Gastrocnemius medialis (tissue), 4 donors: ENCODE measurements around the gene MCOLN1.

Source experiments
- POLR2A ChIP-seq, 2 donors: fragments of 450-650 bp; IDR thresholded peaks; one replicate each; pipeline ENCODE4 v1.6.1; 2017; ENCODE audit warnings: antibody characterized with exemption in 2 of 2, mild to moderate bottlenecking in 2 of 2, moderate library complexity in 2 of 2
- TF ChIP-seq, protein P1 (sequence below), 5 experiments: fragments of 450-650 bp in 3 of 5; fragments of 200-600 bp in 2 of 5; sonication (generic) in 2 of 5; IDR thresholded peaks in 4 of 5; conservative IDR thresholded peaks in 1 of 5; 1 replicate in 4 of 5; 2 replicates in 1 of 5; pipeline ENCODE4 v1.5.1; 2016 to 2019; ENCODE audit warnings: antibody characterized with exemption in 5 of 5, mild to moderate bottlenecking in 3 of 5, moderate library complexity in 3 of 5

DNA sequence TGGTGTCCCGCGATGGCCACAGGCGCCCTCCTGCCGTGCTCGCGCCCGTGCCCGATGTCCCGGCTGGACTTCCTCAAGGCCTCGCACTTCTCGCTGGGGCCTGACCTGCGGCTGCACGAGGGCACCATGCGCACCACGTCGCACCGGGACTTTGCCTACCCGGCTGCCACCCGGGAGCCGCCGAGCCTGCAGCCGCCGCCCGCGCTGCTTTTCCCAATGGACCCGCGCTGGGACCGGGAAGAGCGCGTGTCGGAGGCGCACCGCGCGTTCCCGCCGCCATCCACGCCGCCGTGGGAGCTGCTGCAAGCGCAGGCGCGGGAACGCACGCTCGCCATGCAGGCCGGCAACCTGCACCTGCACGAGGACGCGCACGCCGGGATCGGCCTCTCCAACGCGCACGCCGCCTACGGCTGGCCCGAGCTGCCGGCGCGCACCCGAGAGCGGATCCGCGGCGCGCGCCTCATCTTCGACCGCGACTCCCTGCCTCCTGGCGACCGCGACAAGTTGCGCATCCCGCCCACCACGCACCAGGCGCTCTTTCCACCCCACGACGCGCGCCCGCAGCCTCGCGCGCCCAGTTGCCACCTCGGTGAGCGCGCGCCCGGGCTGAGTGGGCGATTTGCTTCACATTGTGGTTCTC, 21.5 kb upstream of the MCOLN1 start:
- no peak for TF ChIP-seq POLR2A (IDR thresholded peaks at IDR 0.05)
- TF ChIP-seq, protein P1, sequence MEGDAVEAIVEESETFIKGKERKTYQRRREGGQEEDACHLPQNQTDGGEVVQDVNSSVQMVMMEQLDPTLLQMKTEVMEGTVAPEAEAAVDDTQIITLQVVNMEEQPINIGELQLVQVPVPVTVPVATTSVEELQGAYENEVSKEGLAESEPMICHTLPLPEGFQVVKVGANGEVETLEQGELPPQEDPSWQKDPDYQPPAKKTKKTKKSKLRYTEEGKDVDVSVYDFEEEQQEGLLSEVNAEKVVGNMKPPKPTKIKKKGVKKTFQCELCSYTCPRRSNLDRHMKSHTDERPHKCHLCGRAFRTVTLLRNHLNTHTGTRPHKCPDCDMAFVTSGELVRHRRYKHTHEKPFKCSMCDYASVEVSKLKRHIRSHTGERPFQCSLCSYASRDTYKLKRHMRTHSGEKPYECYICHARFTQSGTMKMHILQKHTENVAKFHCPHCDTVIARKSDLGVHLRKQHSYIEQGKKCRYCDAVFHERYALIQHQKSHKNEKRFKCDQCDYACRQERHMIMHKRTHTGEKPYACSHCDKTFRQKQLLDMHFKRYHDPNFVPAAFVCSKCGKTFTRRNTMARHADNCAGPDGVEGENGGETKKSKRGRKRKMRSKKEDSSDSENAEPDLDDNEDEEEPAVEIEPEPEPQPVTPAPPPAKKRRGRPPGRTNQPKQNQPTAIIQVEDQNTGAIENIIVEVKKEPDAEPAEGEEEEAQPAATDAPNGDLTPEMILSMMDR (IDR thresholded peaks at IDR 0.05 in 4 of 5, conservative IDR thresholded peaks at IDR 0.05 in 1 of 5), result no peak
